Fibroblast of mammary gland (primary cell): ENCODE measurements around the gene STX8.
"Not testable (repeated sequence)": the region's sequence is repeated elsewhere in the genome, so short reads cannot be mapped to it uniquely, and the experiment has no call there.

Experiments
- DNase-seq: peaks from one replicate; pipeline ENCODE4 v3.0.0-alpha.2; 2010; ENCODE audit warnings: low read depth
- H3K4me3 ChIP-seq: 2 replicates; pipeline ENCODE4 v1.5.1; 2011; ENCODE audit warnings: low read depth, mild to moderate bottlenecking, low read length, moderate library complexity; ENCODE audit not compliant: control insufficient read depth
- CTCF ChIP-seq: conservative IDR thresholded peaks from 2 replicates; pipeline ENCODE4 v1.5.1; 2011; ENCODE audit warnings: low read depth, low read length, inconsistent platforms; ENCODE audit not compliant: control insufficient read depth, insufficient read depth

STX8 gene

GRCh38 chr17:9363440-9364350 is 211.9 kb downstream of the STX8 start:
- no peak for TF ChIP-seq CTCF
- no peak overlapping the region for H3K4me3 ChIP-seq
- peak; percentile 87 for DNase-seq

- TF ChIP-seq CTCF = no peak
- H3K4me3 ChIP-seq = no peak overlapping the region
- peak; percentile 88 for DNase-seq
Observed at GRCh38 chr17:9361188-9361955, 214.2 kb downstream of the STX8 start.

- DNase-seq = peak; percentile 80
- no peak for TF ChIP-seq CTCF
- peak overlapping the region; percentile 8 for H3K4me3 ChIP-seq
Observed at GRCh38 chr17:9360677-9361081, 214.9 kb downstream of the STX8 start.

- TF ChIP-seq CTCF = no peak
- H3K4me3 ChIP-seq = no peak overlapping the region
- DNase-seq = no peak
Observed at GRCh38 chr17:9356488-9356911, 219.1 kb downstream of the STX8 start.

- H3K4me3 ChIP-seq = no peak overlapping the region
- DNase-seq = no peak
- TF ChIP-seq CTCF = no peak
Observed at GRCh38 chr17:9355846-9356245, 219.8 kb downstream of the STX8 start.

- not testable (repeated sequence) for H3K4me3 ChIP-seq, DNase-seq
Observed at GRCh38 chr17:9355231-9355630, 220.4 kb downstream of the STX8 start.

GRCh38 chr17:9350080-9350479 is 225.5 kb downstream of the STX8 start:
- H3K4me3 ChIP-seq = no peak overlapping the region
- DNase-seq = peak; percentile 99
- no peak for TF ChIP-seq CTCF
